Suppressor macrophage treated with lipopolysaccharide for 4 hours (primary cell): Measurements from ENCODE around the gene UQCRQ.
"Not testable (repeated sequence)": the region's sequence is repeated elsewhere in the genome, so short reads cannot be mapped to it uniquely, and the experiment has no call there.

ENCODE experiments used
- DNase-seq: peaks from one replicate; pipeline ENCODE4 v3.0.0-alpha.2; 2020

UQCRQ gene

DNA sequence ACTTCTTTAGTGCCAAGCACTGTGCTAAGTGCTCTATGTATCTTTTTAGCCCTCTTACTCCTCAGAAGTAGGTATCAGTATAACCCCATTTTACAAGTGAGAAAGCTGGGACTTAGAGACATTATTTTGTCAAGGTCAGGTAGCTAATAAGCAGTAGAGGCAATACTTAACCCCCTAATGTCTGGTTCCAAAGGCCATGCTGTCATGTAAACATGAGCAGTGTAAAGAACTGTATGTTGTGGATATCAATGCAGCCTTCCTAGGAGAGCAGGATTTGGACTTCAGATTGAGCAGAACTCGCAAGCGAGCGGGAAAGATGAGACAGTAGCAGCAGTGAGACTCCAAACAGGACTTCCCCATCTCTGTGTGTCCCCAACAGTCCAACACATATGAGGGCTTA, 32.4 kb upstream of the UQCRQ start:
- no peak for DNase-seq

DNA sequence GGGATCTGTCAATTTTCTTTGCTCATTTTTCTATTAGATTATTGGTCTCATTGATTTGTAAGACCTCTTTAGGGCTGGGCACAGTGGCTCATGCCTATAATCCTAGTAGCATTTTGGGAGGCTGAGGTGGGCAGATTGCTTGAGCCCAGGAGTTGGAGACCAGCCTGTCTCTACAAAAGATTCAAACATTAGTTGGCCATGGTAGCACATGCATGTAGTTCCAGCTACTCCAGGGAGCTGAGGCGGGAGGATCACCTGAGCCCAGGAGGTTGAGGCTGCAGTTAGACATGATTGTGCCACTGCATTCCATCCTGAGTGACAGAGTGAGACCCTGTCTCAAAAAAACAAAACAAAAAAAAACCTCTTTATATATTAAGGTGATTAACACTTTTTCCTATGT, 29.6 kb upstream of the UQCRQ start:
- no peak for DNase-seq

DNA sequence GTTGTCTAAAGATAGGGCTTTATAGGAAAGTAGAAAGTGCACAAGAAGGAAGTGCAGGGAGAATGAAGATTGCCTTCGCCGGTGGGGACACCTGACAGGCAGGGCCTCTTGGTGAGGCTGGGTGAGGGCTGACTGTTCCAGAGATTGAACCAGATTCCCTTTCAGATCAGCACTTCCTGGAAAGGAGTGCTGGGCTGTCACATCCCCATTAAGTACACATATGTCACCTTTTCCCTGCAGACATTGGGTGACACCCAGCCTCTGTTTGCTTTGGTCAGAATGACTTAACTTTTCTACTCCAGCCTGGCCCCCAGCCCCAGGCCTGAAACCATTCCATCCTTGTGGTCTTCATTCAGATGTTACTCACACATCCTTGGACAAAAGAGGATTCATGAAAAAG, 28.6 kb upstream of the UQCRQ start:
- DNase-seq = no peak

DNA sequence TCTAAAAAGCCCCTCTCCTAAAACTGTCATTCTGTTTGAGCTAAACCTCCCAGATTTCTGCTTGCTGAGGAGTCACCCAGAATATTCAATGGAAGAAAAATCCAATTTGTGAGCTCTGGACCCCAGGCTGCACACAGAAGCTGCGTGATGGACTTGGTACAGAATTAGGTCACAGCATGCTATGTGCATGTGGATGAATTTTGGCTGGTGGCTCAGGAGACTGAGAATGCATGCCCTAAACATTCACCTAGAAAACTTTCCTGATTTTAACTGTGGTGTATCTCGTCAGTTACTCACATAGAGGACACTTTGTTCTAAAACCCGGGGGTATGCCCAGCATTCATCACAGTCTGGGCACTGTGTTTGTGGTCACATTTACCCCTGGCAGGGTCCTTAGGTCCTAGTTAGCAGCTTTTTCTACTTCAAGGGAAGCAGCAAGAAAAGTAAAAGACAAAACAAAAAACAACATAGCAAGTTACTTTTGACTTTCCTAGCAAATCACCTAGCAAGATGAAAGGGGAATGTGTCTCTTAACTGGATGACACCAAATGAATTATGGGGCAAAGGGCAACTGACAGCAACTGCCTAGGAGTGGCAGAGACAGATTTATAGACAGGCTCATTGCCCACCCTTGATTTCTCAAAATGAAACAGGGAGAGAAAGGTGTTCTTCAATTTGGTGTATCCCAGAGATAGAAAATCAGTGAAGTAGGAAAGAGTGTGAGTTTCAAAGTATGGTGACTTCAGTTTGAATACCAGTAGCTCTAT, 27.7 kb upstream of the UQCRQ start:
- no peak for DNase-seq

DNA sequence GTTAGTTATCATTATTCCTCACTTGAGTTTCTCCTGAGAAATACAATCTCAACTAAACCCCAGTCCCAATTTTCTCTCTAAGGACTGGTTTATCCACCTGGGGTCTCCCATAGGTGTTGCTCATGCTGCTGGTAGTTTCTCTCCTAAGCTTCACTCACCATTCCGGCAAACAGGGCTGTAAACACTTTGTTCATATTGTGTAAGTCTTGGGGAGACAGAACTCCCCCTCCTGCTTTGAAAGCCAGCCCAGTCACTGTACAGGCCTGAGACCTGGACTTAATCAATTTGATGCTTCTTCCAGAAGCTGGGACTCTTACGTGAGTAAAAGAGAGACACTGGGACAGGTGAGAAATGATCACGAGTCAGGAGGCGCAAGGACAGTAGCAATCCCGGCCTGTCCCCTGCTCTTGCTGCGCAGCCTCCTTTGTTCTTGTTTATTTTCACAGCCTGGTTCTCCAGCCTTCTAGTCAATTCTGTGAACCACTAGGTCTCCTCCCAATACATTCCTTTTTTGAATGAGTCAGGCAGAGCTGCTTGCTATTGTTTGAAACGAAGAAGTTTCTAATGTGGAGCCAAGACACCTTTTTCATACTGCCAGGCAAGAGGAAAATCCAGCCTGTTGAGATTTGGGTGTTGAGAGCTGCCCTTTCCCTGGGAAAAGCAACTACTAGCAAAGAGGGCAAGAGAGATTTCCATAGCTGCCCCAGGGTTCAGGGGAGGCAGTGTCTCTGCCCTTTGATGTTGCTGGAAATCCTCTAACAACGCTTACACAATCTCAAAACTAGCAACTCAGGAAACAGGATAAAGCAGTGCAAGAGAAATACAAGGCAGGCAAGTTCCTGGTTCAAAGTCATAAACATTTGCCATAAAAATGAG, 26.8 kb upstream of the UQCRQ start:
- DNase-seq = peak; percentile 23

DNA sequence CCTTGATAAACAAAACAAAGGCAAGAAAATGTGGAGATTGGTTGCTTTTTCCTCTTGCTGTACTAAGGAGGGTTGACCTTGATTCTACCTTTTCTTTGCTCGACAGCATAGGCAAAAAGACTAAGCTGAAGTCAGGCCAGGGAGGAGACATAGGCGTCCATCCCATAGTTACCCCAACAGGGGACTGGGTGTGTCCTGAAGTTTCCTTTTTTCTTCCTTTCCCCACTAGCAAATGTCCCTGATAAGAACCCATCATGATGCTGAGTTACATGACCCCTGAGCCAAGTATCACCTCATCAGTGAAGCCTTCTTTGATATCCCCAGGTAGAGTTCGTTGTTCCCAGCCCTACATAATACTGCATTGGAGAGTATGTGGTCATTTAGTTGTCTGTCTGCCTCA, 26.1 kb upstream of the UQCRQ start:
- DNase-seq = no peak

DNA sequence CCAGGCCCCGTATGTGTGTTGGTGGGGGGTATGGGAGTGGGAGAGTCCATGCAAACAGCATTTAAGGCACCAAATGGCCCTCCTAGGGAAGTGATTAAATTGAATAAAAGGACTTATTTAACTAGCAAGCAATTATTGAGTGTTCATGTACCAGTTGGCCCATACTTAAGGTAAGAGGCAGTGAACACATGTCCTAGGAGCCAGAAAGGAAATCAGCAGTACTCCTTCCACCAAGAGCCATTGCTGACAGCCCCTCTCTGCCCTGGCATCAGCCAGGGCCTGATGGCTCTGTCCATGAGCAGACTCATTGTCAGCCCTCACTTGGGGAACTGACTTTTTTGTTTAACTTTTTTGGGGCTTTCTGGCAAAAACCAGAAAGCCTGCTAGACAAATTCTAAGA, 25.5 kb upstream of the UQCRQ start:
- DNase-seq = no peak

DNA sequence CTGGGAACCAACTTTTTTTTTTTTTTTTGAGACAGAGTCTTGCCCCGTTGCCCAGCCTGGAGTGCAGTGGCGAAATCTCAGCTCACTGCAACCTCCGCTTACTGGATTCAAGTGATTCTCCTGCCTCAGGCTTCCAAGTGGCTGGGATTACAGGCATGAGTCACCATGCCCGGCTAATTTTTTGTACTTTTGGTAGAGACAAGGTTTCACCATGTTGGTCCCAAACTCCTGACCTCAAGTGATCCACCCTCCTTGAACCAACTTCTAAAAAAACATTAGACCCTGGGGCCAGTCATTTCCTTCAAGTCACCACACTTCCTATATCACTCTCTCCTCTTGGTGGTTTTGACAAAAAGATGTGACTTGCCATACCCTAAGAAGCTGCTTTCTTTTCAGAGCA, 25.1 kb upstream of the UQCRQ start:
- DNase-seq = peak; percentile 57

DNA sequence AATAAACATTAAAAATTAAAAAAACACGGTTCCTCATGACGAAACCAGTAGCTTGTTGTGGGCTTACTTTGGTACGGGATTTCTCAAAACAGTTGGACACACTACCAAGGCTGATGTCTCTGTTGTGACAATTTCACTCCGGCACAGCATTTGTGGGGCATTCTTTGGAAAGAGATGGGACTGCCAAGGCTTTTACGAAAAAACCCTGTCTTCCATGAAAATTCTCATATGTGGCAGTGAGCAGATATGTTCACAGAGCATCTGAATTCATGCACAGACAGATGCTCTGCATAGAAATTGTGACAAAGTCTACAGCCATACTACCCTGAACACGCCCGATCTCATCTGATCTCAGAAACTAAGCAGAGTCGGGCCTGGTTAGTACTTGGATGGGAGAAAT, 18.2 kb upstream of the UQCRQ start:
- no peak for DNase-seq

DNA sequence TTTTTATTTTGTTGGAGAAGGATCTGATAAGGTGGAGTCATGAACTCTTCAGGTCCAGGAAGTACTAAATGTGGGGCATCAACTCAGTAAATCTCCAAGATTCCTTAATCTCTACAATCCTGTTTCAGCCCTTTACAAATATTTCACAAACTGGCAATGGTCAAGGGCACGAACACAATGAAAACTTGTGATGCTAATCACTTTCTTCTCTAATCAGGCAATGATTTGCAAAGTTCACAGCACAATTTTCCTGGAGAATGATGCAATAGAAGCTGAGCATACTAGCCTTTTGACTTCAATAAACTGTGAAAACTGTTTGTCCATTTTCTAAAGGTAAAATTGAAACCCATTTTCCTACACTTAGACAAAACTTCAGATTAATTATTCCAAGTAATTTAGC, 17.1 kb upstream of the UQCRQ start:
- DNase-seq = no peak

DNA sequence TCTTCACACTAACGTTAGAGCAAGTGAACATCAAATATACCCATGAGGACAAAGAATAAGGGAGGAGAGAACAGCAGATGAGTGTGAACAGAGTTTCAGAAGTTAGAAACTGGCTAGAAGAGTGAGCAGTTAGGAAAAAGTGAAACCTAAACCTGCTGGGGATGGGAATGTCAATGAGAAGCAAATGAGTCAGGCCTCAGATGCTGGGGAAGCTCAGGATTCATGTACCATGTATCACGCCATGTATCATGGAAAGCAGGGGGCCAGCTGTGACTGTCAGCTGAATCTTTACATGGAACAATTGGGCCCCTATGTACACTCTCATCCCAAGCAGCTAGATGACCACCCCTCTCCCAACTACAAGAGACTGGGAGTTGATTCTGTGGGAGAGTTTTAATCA, 16.4 kb upstream of the UQCRQ start:
- DNase-seq = no peak

DNA sequence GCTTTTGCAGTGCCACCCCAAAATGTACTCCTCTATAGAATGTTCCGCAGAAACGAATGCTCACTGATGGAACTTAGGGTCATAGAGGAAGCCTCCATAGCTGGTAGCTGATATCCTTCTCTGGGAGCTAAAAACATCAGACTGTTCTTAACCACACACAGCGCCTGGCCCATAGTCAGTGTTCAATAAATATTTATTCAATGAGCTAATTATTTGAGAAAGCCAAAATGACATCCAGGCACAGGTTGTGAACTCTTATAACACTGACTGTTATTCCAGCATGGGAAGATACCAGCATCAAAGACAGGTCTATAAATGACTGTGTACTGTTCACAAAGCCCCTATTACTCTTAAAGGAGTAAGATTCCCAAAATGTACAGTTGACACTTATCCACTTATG, 13.1 kb upstream of the UQCRQ start:
- no peak for DNase-seq

DNA sequence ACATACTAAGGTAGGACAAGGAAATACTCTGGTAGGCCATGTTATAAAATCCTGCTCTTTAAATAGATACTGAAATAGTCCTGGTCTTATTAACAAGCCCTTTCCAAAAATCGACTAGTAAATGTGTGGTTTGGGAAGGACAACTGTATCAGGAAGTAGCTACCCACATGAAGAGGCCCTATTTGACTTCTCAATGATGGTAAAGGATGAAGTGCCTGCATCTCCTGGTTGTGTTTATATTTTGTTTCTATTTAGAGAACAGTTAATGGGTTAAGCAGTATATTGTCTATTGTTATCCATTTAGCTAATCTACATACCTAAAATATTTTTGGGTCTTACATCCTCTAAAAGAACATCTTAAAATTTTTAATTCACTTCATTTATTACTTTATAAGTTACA, 12.7 kb upstream of the UQCRQ start:
- no peak for DNase-seq

DNA sequence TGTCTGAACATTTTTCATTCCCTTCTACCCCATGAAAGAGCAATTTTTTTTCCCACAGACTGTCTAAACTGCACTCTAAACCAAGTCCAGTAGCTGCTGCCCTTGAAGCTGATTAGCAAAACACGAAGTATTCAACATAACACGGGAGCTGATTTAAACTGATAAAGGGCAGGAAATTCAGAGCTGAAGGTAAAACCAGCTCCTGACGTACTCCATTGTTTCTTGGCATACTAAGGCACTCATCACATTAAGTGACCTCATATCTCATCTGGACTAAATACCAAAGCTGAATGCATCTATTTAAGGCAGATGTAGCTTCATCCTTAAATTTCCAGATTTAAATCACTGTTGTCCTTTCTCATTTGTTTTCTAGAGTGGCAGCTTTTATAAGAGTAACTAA, 12.1 kb upstream of the UQCRQ start:
- DNase-seq = no peak

DNA sequence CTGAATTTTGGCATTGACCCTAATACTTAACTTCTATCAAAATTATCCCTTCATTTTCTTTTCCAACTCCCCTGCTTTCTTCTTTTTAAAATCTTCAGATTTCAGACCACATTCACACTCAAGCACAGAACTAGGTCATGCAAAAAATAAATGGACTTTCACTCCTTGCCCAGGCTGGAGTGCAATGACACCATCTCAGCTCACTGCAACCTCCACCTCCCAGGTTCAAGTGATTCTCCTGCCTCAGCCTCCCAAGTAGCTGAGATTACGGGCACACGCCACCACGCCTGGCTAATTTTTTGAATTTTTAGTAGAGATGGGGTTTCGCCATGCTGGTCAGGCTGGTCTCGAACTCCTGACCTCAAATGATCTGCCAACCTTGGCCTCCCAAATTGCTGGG, 11.4 kb upstream of the UQCRQ start:
- not testable (repeated sequence) for DNase-seq

DNA sequence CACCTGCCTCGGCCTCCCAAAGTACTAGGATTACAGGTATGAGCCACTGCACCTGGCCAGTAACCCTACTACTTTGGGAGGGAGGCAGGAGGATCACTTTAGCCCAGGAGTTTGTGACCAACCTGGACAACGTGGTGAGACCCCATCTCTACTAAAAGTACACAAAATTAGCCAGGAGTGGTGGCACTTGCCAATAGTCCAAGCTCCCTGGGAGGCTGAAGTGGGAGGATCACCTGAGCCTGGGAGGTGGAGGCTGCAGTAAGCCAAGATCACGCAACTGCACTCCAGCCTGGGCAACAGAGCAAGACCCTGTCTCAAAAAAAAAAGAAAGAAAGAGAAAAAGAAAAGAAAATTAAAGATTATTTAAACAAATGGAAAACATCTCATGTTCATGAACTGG, 10.4 kb upstream of the UQCRQ start:
- no peak for DNase-seq

DNA sequence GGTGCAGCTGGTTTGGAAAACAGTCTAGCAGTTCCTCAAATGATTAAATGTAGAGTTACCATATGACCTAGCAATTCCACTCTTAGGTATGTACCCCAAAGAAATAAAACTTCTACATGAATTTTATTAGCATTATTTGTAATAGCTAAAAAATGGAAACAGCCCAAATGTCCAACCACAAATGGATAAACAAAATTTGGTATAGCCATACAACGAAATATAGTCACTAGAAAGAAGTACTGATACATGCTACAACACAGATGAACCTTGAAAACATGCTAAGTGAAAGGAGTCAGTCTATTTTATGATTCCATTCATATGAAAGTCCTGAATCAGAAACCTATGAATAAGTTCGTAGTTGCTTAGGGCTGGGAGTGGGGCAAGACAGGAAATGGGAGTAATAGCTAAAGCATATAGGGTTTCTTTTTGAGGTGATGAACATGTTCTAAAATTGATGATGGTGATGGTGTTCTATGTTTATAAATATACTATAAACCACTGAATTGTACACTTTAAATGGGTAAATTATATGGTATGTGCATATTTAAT, 6.5 kb upstream of the UQCRQ start:
- no peak for DNase-seq

DNA sequence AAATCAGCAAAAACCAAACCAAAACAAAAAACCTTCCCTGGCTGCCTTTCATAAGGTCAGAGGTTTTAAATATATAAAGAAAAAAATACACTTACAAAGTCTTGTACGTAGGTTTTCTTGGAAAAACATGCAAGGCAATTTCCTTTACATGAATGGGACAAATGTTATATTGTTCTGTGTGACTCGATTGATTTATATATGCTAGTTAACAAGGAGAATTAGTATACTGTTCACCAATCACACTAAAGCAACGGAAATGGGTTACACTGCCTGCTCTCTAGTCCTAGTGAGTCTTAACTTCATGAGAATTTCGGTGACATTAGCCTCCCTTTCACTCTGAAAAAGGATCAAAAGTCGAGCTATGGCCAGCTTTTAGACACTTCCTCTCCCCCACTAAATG, 5.7 kb upstream of the UQCRQ start:
- DNase-seq = no peak

DNA sequence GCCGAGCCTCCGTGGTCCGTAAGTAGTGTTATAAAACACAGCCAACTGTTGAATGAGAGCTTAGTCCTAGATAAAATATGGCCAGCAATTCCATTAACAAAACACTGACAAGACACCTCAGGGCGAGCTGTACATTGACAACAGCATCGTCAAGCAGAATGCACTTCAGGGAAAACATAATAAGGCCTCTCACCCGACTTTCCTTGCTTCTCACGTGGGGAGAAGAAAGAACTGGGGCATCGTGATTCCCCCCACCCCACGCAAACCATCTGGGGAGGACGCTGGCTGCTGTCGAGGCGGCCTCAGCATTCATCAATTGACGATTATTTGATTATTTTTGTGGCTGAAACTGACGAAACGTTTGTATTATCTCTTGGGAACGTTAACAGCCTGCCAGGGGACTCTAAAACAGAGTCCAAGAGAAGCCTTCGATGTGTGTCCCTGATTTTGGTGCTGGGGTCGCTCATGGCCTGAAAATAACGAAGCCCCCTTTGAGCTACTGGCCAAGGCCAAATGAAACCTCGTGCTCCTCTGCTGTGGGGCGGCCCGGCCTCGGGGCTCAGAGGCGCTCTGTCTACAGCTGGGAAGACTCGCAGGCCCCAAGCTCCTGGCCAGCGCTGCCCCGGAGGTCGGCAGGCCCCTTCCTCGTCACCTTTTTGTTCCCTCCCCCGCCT, 637 bp upstream of the UQCRQ start:
- DNase-seq = no peak

DNA sequence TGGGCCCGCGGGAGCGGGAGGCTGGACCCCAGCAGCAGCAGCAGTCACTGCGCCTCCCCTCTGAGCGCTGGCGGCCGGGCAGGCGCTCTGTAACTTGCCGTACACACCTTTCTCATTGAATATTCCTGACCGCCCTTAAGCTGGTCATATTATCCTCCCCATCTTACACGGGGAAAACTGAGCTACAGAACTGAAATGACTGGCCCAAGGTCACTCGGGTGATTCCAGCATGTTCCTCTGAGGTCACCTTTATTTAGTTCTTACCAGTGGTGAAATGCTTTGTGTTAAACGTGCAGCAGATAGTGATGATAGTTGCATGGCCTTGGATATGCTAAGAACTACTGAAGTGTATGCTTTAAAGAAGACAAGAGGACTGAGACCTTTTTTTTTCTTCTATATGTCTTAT, 607 bp downstream of the UQCRQ start:
- DNase-seq = no peak

DNA sequence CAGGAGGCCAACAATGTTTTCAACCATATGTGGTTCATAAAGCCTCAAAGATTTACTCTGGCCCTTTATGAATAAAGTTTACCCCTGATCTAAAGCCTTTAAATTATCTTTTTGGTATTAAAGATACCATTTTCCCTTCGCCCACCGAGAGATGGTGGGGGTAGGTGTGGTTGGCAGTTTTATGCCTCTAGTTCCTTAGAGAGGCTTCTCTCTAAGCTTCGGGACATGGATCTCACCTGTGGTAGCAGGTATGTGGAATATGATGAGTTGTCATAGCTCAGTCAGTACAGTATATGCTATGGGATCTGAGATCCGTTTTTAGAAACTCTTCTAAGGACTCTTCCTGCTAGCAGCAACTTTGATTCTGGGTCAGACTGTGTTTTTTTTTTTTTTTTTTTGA, 2.3 kb downstream of the UQCRQ start:
- no peak for DNase-seq

DNA sequence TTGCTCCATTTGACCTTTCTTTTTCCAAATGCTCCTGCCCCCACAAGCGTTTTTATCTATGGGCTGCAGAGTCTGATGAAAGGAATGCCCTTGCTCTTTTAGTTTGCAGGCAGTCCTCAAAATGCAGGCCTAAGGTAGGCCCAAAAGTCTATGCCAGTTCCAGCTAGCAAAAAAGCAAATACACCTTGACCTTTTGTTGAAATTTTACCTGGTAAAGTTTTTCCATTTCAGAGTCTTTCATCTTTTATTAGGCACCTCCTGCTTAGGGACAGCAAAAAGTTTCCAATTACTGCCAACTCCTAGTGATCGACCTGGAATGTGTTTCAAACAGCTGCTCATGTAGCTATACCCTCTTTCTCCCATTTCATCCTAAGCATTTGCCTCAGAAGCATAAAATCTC, 4.4 kb downstream of the UQCRQ start:
- DNase-seq = no peak

DNA sequence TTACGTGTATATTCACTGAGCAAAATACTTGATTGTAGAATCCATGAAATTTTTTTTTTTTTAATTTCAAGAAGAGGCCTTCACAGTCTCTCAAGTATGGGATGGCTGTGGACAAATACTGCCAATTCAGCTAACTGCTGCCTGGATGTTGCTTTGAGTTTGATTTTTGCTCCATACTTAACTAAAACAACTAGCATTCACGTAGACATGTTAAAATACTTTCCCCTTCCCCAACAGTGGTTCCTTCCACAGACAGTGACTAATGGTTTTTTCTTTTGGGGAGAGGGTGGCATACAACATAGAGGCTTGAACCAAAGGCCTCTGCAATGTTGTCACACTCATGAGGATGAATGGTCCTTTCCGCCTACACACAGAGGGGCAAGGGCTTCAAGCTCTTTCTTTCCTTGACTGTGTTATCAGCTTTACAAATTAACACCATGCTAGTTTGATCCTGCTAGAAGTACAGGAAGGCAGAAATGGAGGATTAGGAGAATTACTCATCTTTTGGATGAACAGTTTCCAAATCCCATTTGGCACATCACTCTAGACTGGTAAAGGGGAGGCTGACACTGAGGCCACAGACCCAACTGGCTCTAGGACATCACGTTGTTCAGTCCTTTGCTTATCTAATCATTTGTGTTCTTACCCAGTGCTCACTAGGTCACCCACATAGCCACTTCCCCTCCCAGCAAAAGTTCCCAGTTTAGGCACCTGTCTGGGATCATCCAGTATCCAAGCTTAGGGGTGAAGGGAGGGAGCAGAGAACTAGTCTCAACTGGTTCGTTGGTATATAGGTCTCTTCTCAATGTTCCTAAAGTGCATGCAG, 5.2 kb downstream of the UQCRQ start:
- no peak for DNase-seq
